Duodenal mucosa (tissue), 2 donors: ENCODE results near the gene COL12A1.

Experiments used
- H3K27ac ChIP-seq: one replicate; pipeline ENCODE4 v1.7.0; 2013; ENCODE audit warnings: low read depth, low read length
- H3K27me3 ChIP-seq, 2 donors: one replicate each; pipeline ENCODE4 v1.7.0; 2013; ENCODE audit warnings: low read length in 2 of 2, control low read depth in 1 of 2; ENCODE audit not compliant: insufficient read depth in 2 of 2, control insufficient read depth in 1 of 2
- H3K36me3 ChIP-seq, 2 donors: one replicate each; pipeline ENCODE4 v1.7.0; 2013; ENCODE audit warnings: low read length in 2 of 2, control low read depth in 1 of 2; ENCODE audit not compliant: insufficient read depth in 2 of 2, control insufficient read depth in 1 of 2
- H3K4me1 ChIP-seq, 2 donors: one replicate each; pipeline ENCODE4 v1.7.0; 2013; ENCODE audit warnings: low read length in 2 of 2, control low read depth in 1 of 2; ENCODE audit not compliant: insufficient read depth in 2 of 2, control insufficient read depth in 1 of 2
- H3K4me3 ChIP-seq, 2 donors: one replicate each; pipeline ENCODE4 v1.7.0; 2013; ENCODE audit warnings: low read length in 2 of 2, low read depth in 1 of 2
- H3K9ac ChIP-seq, 2 donors: one replicate each; pipeline ENCODE4 v1.7.0; 2013; ENCODE audit warnings: low read length in 2 of 2, low read depth in 1 of 2
- H3K9me3 ChIP-seq, 2 donors: one replicate each; pipeline ENCODE4 v1.7.0; 2013; ENCODE audit warnings: low read length in 2 of 2, control low read depth in 1 of 2; ENCODE audit not compliant: control insufficient read depth in 1 of 2

COL12A1 gene

DNA sequence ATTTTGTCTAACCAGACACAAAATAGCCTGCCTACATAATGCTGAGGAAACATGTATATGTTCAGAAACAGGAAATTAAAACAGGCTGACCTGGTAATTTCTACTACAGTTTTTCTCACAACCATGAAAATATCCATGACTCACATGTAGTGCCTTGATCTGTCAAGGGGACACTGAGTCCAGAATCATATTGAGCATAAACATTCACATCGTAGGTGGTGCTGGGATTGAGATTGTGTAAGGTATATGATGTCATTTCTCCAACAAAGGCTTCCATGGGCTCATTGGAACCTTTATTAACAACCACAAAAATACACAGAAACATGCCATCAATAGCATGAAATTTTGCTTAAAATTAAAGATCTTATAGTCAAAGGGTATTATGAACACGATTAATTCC is 80.9 kb downstream of the COL12A1 start:
- no peaks in the 10 kb centered on the region for H3K9me3 ChIP-seq
- no peaks in the 10 kb centered on the region for H3K36me3 ChIP-seq

DNA sequence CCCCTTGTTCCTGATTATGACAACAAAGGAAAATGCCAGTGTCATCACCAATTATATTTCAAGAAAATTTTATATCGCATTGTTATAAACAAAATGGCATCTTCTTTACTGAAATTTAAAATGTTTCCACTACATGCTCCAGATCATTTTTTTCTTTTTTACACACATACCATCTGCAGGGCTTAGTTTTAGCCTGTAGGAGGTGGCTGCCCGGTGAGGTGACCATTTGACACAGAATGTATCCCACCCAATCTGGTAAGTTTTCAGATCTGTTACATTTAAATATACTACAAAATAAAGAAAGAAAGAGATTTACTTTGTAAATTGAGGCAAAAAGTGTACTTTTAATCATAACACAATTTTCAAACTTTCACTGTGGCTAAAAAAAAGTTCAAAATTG is 81.8 kb downstream of the COL12A1 start:
- H3K9me3 ChIP-seq = no peaks in the 10 kb centered on the region
- no peak overlapping the region for H3K9ac ChIP-seq
- H3K36me3 ChIP-seq = no peaks in the 10 kb centered on the region
- no peaks in the 10 kb centered on the region for H3K27me3 ChIP-seq
- no peaks in the 10 kb centered on the region for H3K4me1 ChIP-seq
- no peak overlapping the region for H3K27ac ChIP-seq
- H3K4me3 ChIP-seq = no peak overlapping the region

More for the DNA sequence above, 80.9 kb downstream of the COL12A1 start:
- no peaks in the 10 kb centered on the region for H3K4me1 ChIP-seq
- H3K27me3 ChIP-seq = no peaks in the 10 kb centered on the region
- H3K27ac ChIP-seq = no peak overlapping the region
- H3K4me3 ChIP-seq = no peak overlapping the region
- H3K9ac ChIP-seq = no peak overlapping the region

DNA sequence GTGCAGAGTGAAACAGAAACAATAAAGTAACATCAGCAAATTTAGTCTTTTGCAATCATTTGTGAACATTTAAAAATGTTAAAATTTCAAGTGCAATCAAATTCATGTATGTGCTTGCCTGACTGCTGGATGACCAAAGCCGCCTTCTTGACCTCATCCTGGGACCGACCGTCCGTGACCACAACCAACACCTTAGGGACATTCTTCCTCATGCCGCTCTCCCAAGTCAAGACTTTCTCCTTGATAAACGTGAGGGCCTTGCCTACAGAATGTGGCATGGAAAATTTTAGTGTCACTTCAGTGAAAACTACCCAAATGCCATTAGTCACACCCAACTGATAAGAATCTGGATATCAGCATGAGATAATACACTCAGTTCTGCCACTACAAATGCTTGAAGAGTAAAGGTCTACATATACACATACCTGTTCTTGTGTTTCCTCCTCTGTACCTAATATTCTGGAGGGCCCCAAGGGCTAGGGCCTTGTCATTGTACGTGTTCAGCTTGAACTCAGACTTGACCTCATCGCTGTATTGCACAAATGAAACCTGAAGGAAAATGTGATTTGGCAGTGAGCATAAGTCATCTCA is 86.8 kb downstream of the COL12A1 start:
- no peaks in the 10 kb centered on the region for H3K9me3 ChIP-seq
- H3K9ac ChIP-seq = no peak overlapping the region
- no peaks in the 10 kb centered on the region for H3K4me1 ChIP-seq
- no peak overlapping the region for H3K4me3 ChIP-seq
- H3K36me3 ChIP-seq = no peaks in the 10 kb centered on the region
- H3K27me3 ChIP-seq = no peaks in the 10 kb centered on the region
- no peak overlapping the region for H3K27ac ChIP-seq

DNA sequence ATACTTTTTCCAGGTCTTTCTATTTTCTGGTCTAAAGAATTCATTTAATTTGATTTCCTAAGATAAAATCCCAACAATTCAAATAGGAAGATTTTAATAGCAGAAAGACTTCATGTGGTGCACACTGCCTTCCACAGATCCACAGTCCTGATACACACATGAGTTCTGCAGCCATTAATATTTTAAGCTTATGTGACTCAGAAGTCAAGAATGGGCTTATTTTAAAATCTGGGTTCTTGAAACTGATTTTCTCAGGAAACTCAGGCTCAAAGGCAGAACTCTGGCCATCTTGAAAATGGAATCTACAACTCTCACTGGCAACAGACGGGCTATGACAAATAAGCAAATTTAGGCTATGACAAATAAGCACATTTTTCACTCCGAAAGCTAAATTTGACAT is 88.2 kb downstream of the COL12A1 start:
- H3K27ac ChIP-seq = no peak overlapping the region

DNA sequence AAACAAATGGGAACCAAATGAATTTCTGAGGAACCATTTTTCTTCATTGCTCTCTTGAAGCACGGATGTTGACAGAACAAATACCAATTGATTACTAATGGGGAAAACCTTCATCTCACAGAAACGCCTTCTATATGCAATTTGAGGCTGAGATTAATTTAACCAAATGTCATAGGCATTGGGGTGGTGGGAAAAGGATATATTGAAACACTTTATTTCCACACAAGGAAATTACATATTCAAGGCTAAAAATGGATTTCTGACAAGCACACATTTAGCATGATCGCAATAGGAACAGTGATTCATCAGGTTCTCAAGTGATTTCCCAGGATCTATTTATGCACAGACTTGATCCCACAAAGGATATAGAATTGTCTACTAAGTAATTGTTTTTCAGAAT is 88.9 kb downstream of the COL12A1 start:
- Histone ChIP-seq H3K27me3 (no peaks in the 10 kb centered on the region), H3K27ac (no peak overlapping the region), H3K4me3 (no peak overlapping the region)

More for the DNA sequence above, 88.2 kb downstream of the COL12A1 start:
- no peak overlapping the region for H3K4me3 ChIP-seq
- H3K36me3 ChIP-seq = no peaks in the 10 kb centered on the region
- no peaks in the 10 kb centered on the region for H3K4me1 ChIP-seq
- H3K9ac ChIP-seq = no peak overlapping the region
- H3K9me3 ChIP-seq = no peaks in the 10 kb centered on the region
- no peaks in the 10 kb centered on the region for H3K27me3 ChIP-seq

DNA sequence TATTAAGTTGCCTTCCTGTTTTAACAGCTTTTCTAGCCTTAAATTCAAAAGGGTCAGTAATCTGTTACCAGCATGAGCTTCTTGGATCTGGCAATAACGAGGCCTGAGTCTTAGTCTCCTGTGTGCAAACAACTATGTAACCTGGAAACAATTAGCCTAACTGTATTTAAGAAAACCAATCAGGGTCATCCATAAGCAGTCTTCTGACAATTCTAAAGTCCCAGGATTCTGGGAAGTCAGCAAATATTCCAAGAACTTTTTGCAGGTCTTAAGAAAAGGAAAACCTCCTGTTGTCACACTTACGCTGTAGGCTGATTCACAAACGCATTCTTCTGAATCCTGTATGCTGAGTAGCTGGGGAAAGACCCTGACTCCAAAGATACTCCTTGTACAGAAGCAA is 90.4 kb downstream of the COL12A1 start:
- Histone ChIP-seq H3K27ac (no peak overlapping the region), H3K36me3 (no peaks in the 10 kb centered on the region), H3K27me3 (no peaks in the 10 kb centered on the region), H3K4me3 (no peak overlapping the region), H3K9me3 (no peaks in the 10 kb centered on the region), H3K9ac (no peak overlapping the region), H3K4me1 (no peaks in the 10 kb centered on the region)

More for the DNA sequence above, 88.9 kb downstream of the COL12A1 start:
- H3K36me3 ChIP-seq = no peaks in the 10 kb centered on the region
- no peak overlapping the region for H3K9ac ChIP-seq
- no peaks in the 10 kb centered on the region for H3K9me3 ChIP-seq
- H3K4me1 ChIP-seq = no peaks in the 10 kb centered on the region

DNA sequence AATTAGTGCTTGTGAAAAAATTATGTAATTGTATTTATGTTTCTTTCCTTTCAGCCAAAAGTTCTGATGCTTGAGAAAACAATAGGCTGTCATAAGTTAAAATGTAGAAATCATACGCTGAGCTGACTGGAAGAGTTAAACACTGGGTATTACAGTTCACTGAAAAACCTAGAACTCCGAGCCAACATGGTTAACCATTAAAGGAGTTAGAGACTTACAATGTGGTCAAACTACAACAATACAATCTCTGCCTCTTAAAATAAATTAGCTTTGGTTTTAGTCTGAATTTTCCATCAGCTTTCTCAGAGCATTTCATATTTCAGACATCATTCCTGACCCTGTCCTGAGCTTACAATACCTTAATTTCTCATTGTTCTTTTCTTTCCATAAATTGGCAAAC is 91.0 kb downstream of the COL12A1 start:
- H3K4me1 ChIP-seq = no peaks in the 10 kb centered on the region
- H3K4me3 ChIP-seq = no peak overlapping the region
- H3K27me3 ChIP-seq = no peaks in the 10 kb centered on the region
- no peak overlapping the region for H3K27ac ChIP-seq
- H3K9ac ChIP-seq = no peak overlapping the region
- H3K36me3 ChIP-seq = no peaks in the 10 kb centered on the region
- H3K9me3 ChIP-seq = no peaks in the 10 kb centered on the region

DNA sequence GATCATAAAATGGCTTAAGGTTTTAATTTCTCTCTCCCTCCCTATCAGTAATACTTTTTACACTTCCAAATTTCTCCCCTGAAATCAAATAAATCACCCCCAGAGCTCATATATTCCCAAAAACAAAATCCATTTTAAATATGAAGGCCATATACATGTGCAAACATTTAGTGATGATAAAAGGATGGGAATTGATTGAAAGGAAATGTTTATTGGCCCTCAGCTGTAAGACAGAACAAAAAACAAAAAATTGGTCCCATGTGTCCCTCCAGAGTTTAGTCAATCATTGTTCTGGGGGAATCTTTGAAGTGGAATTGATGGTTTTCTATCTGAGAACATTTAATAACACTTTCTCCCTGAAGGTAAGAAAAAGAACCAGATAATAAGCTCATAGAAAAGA is 91.7 kb downstream of the COL12A1 start:
- H3K36me3 ChIP-seq = no peaks in the 10 kb centered on the region
- no peaks in the 10 kb centered on the region for H3K4me1 ChIP-seq
- no peaks in the 10 kb centered on the region for H3K27me3 ChIP-seq
- no peaks in the 10 kb centered on the region for H3K9me3 ChIP-seq
- H3K27ac ChIP-seq = no peak overlapping the region
- no peak overlapping the region for H3K9ac ChIP-seq
- H3K4me3 ChIP-seq = no peak overlapping the region

DNA sequence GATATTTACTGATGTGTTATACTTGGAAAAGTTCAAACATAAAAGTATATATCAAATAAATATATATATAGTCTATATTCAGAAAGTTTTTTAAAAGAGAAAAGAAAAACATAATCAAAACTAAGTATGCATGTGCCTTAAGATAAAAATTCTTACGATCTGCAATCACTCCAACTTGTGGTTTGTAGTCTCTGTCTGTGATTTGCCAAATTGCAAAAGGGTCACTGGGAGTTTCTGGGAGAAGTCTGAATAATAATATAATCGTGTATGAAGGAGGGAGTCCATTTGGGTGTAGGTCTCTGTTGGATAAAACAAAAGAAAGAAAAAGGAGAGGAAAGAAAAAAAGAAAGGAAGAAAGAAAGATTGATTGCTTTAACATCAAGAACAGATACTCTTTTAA is 92.4 kb downstream of the COL12A1 start:
- Histone ChIP-seq H3K36me3 (no peaks in the 10 kb centered on the region), H3K9ac (no peak overlapping the region), H3K27me3 (no peaks in the 10 kb centered on the region), H3K27ac (no peak overlapping the region), H3K4me1 (no peaks in the 10 kb centered on the region), H3K4me3 (no peak overlapping the region), H3K9me3 (no peaks in the 10 kb centered on the region)

DNA sequence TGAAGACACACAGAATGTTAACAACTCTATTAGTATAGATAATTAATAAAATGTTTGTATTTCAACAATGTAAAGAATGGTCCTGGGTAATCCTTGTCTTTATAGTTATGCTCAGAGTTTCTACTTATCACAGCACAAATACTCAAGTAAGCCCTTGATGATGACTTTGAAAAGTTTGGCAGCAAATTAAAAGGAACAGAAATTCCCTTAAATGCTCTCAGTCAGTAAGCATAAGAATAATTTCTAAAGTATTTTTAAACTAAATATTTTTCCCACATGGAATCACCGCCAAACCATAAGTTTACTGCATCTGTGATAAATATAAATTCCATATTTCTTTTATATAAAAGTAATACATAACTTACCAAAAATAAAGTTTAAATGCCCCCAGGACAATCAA is 96.1 kb downstream of the COL12A1 start:
- Histone ChIP-seq H3K9me3 (no peaks in the 10 kb centered on the region), H3K27me3 (no peaks in the 10 kb centered on the region), H3K27ac (no peak overlapping the region), H3K4me1 (no peaks in the 10 kb centered on the region), H3K9ac (no peak overlapping the region), H3K36me3 (no peaks in the 10 kb centered on the region), H3K4me3 (no peak overlapping the region)

DNA sequence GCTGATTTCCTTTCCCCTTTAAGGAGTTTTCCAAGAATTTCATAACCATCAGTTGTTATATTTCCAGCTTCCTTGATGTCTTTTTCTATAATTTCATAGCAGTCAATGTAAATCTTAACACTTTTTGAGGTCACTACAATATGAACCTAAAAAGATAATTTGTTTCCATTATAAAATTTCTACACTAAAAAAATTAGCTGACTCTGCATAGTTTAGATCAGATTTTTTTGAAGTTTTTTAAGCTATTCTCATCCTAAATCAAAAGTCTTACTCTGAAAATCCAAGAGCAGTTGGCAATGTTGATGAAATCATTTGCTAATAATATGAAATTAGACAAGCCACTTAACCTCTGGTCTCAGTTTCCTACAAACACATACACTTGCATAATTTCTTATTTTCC is 96.8 kb downstream of the COL12A1 start:
- Histone ChIP-seq H3K9me3 (no peaks in the 10 kb centered on the region), H3K4me3 (no peak overlapping the region), H3K4me1 (no peaks in the 10 kb centered on the region), H3K27ac (no peak overlapping the region), H3K36me3 (no peaks in the 10 kb centered on the region), H3K27me3 (no peaks in the 10 kb centered on the region), H3K9ac (no peak overlapping the region)
